IMR-90 (cell line): Measurements from ENCODE around the gene ZNFX1. TPM values are rescaled to one million over a fixed set of nuclear protein-coding genes. Genes with fewer than 3 reads are reported as not detected.
"Not testable (repeated sequence)": the region's sequence is repeated elsewhere in the genome, so short reads cannot be mapped to it uniquely, and the experiment has no call there.

ENCODE experiments used
- ATAC-seq: fragments of 200-7000 bp; cut with Tn5 transposase; 2 replicates; pipeline ENCODE4 v1.9.1; 2020; ENCODE audit warnings: low read depth, mild to moderate bottlenecking, moderate library complexity
- BruUV-seq: library from RNA; stranded (reverse); fragments of 400-500 nt; replicated peaks from 2 replicates; lab custom pipeline; 2021; lab: Mats Ljungman, UMichigan
- CTCF ChIA-PET: fragments of 300-600 bp; formaldehyde crosslinking; extraction: SDS; loops from one replicate; lab custom pipeline; 2021; ENCODE audit warnings: antibody characterized with exemption; lab: Yijun Ruan, JAX
- POLR2A ChIA-PET: fragments of 300-600 bp; sonication (Branson Sonifier 250); formaldehyde crosslinking; loops from one replicate; lab custom pipeline; 2022; ENCODE audit warnings: antibody characterized with exemption; ENCODE audit not compliant: unreplicated experiment; lab: Charles Lee
- DNase-seq: peaks from one replicate; pipeline ENCODE4 v3.0.0; 2013
- H2AFZ ChIP-seq: replicated peaks from 2 replicates; pipeline ENCODE3; 2013; ENCODE audit warnings: low read length, mild to moderate bottlenecking; ENCODE audit not compliant: poor library complexity
- H2AK5ac ChIP-seq: 2 replicates; pipeline ENCODE4 v1.6.1; 2013; ENCODE audit warnings: low read depth, low read length, inconsistent platforms
- H2AK9ac ChIP-seq: replicated peaks from 2 replicates; pipeline ENCODE3; 2013; ENCODE audit warnings: mild to moderate bottlenecking, low read depth, low read length, moderate library complexity; ENCODE audit not compliant: poor library complexity
- H2BK120ac ChIP-seq: 2 replicates; pipeline ENCODE4 v1.6.1; 2013; ENCODE audit warnings: low read depth, low read length, inconsistent platforms
- H2BK15ac ChIP-seq: 3 replicates; pipeline ENCODE4 v1.6.1; 2013; ENCODE audit warnings: low read depth, low read length, inconsistent platforms
- H2BK20ac ChIP-seq: 2 replicates; pipeline ENCODE4 v1.6.1; 2013; ENCODE audit warnings: low read depth, mild to moderate bottlenecking, inconsistent platforms, low read length, moderate library complexity
- H2BK5ac ChIP-seq: 2 replicates; pipeline ENCODE4 v1.6.1; 2013; ENCODE audit warnings: mild to moderate bottlenecking, low read depth, low read length, inconsistent platforms; ENCODE audit not compliant: poor library complexity, severe bottlenecking
- H3K14ac ChIP-seq: replicated peaks from 2 replicates; pipeline ENCODE4 v1.6.1; 2013; ENCODE audit warnings: low read depth, low read length, inconsistent platforms
- H3K18ac ChIP-seq: 2 replicates; pipeline ENCODE4 v1.6.1; 2013; ENCODE audit warnings: low read depth, low read length, control low read depth
- H3K23ac ChIP-seq: 2 replicates; pipeline ENCODE4 v1.6.1; 2013; ENCODE audit warnings: low read depth, low read length, inconsistent platforms
- H3K27ac ChIP-seq: 2 replicates; pipeline ENCODE4 v1.5.1; 2013; ENCODE audit warnings: mild to moderate bottlenecking, control low read depth, low read length; ENCODE audit not compliant: insufficient read depth
- H3K27me3 ChIP-seq: 2 replicates; pipeline ENCODE4 v1.6.1; 2013; ENCODE audit warnings: low read length; ENCODE audit not compliant: control insufficient read depth, insufficient read depth
- H3K36me3 ChIP-seq: 2 replicates; pipeline ENCODE4 v1.6.1; 2013; ENCODE audit warnings: low read length, mixed read lengths; ENCODE audit not compliant: control insufficient read depth, insufficient read depth
- H3K4ac ChIP-seq: 2 replicates; pipeline ENCODE4 v1.6.1; 2013; ENCODE audit warnings: low read depth, low read length, inconsistent platforms
- H3K4me1 ChIP-seq: 2 replicates; pipeline ENCODE4 v1.6.1; 2013; ENCODE audit warnings: low read length, mixed read lengths; ENCODE audit not compliant: control insufficient read depth, insufficient read depth
- H3K4me2 ChIP-seq: 2 replicates; pipeline ENCODE4 v1.6.1; 2013; ENCODE audit warnings: low read depth, mild to moderate bottlenecking, control low read depth, low read length, moderate library complexity
- H3K4me3 ChIP-seq: 2 replicates; pipeline ENCODE4 v1.5.1; 2013; ENCODE audit warnings: low read depth, mild to moderate bottlenecking, control low read depth, low read length, moderate library complexity; ENCODE audit not compliant: insufficient read depth
- H3K56ac ChIP-seq: 2 replicates; pipeline ENCODE4 v1.6.1; 2013; ENCODE audit warnings: low read length, inconsistent platforms; ENCODE audit not compliant: insufficient read depth; ENCODE audit errors: extremely low read depth
- H3K79me1 ChIP-seq, 2 experiments: 2 replicates each; pipeline ENCODE4 v1.6.1; 2013; ENCODE audit warnings: low read length in 2 of 2, inconsistent platforms in 1 of 2, low read depth in 1 of 2
- H3K9ac ChIP-seq: 2 replicates; pipeline ENCODE4 v1.6.1; 2013; ENCODE audit warnings: low read depth, low read length, control low read depth
- H3K9me1 ChIP-seq: 2 replicates; pipeline ENCODE4 v1.6.1; 2013; ENCODE audit warnings: low read length, inconsistent platforms; ENCODE audit not compliant: insufficient read depth
- H3K9me3 ChIP-seq: 2 replicates; pipeline ENCODE4 v1.6.1; 2013; ENCODE audit warnings: low read length; ENCODE audit not compliant: control insufficient read depth, insufficient read depth
- H4K20me1 ChIP-seq: 2 replicates; pipeline ENCODE4 v1.6.1; 2013; ENCODE audit warnings: low read length, inconsistent platforms; ENCODE audit not compliant: insufficient read depth
- H4K5ac ChIP-seq: 2 replicates; pipeline ENCODE4 v1.6.1; 2013; ENCODE audit warnings: mild to moderate bottlenecking, low read depth, low read length, control low read depth
- H4K8ac ChIP-seq, 2 experiments: 2 replicates each; pipeline ENCODE4 v1.6.1; 2013; ENCODE audit warnings: low read depth in 2 of 2, low read length in 2 of 2, control low read depth in 1 of 2, inconsistent platforms in 1 of 2
- H4K91ac ChIP-seq: 2 replicates; pipeline ENCODE4 v1.6.1; 2013; ENCODE audit warnings: low read depth, low read length, inconsistent platforms; ENCODE audit not compliant: insufficient read depth
- ELK1 ChIP-seq: fragments of 150-350 bp; IDR thresholded peaks from 2 replicates; pipeline ENCODE4 v1.6.1; 2016; ENCODE audit warnings: low read depth, mild to moderate bottlenecking, low read length, moderate library complexity, borderline replicate concordance
- WGBS, 2 experiments: methylation state at CpG; one replicate each; pipeline versions ENCODE4 v1.1.5 to v1.1.7; 2013; ENCODE audit warnings: missing lambda C conversion rate in 2 of 2; ENCODE audit not compliant: insufficient read length in 1 of 2; ENCODE audit errors: extremely low coverage in 2 of 2; 5-methylcytosine and 5-hydroxymethylcytosine counted together
- dilution Hi-C: fragments of 300-500 bp; cut with HindIII; formaldehyde crosslinking; loops from one replicate; pipeline ENCODE4 v1.14.3; 2018; ENCODE audit warnings: low sequenced_read_pairs; ENCODE audit not compliant: unreplicated experiment
- in situ Hi-C: fragments of 300-500 bp; cut with MboI; formaldehyde crosslinking; loops from 3 replicates; pipeline ENCODE4 v1.14.3; 2019; ENCODE audit warnings: low sequenced_read_pairs, inconsistent platforms, mixed read lengths
- intact Hi-C: fragments of 100-400 bp; cut with micrococcal nuclease; formaldehyde crosslinking; loops from 2 replicates; pipeline ENCODE4 v1.10.0; 2022
- polyA plus RNA-seq, 3 experiments: library from polyadenylated mRNA; depleted of rRNA; stranded (reverse); fragments of >200 nt; gene quantifications; 2 replicates each; pipeline ENCODE4 v1.2.3, GENCODE V29; 2012; ENCODE audit warnings: low replicate concordance in 1 of 3
- total RNA-seq: library from RNA; depleted of rRNA; stranded (reverse); fragments of >200 nt; gene quantifications from 2 replicates; pipeline ENCODE4 v1.2.3, GENCODE V29; 2012

Gene ZNFX1
- total and polyA plus RNA-seq, 2 of the 4 experiments (the other 2 are of a cell fraction) = 10.9 to 60.9 TPM

- TF ChIP-seq ELK1 = no peak
Observed at GRCh38 chr20:49219091-49219923, 58.5 kb downstream of the ZNFX1 start, which contains the start of gene DDX27 (continued).

GRCh38 chr20:49218739-49219090 lies 59.1 kb downstream of the ZNFX1 start:
- H3K36me3 ChIP-seq = peaks cover 13% of the 10 kb centered on the region
- dilution Hi-C loops, POLR2A ChIA-PET, H2BK120ac ChIP-seq, H3K9me3 ChIP-seq, H3K23ac ChIP-seq, H3K18ac ChIP-seq, H3K9ac ChIP-seq, BruUV-seq, H3K9me1 ChIP-seq, H3K4me3 ChIP-seq, H3K4me2 ChIP-seq, H3K4me1 ChIP-seq, H4K20me1 ChIP-seq, DNase-seq, H3K14ac ChIP-seq, ATAC-seq, H2BK20ac ChIP-seq, H3K56ac ChIP-seq, H3K27me3 ChIP-seq, H4K91ac ChIP-seq, H2BK15ac ChIP-seq: not testable (repeated sequence)
- peak overlapping the region; percentile 90 for H2AFZ ChIP-seq
- intact Hi-C loops = loop anchor here (5.0 kb wide), 1 partner anchor 576 kb away; no protein-coding TSS in a partner anchor
- H2AK5ac ChIP-seq = peak overlapping the region; percentile 94; the same call in 1 of the 2 replicates
- peak overlapping the region; percentile 11 to 68 for H4K8ac ChIP-seq
- in situ Hi-C loops = loop anchor here (5.0 kb wide), 1 partner anchor 86 kb away; no protein-coding TSS in a partner anchor
- CTCF ChIA-PET = interaction anchor here (0.5 to 1.1 kb wide), 3 partner anchors 23 to 86 kb away, joined by 3 to 4 read pairs (median 3); no protein-coding TSS in a partner anchor
- H2BK5ac ChIP-seq = peak overlapping the region; percentile 55
- 97% methylated on average over 5 of the region's 13 CpGs; no CpG with 5 or more reads in 1 of the 2 experiments for WGBS, 2 experiments
- peak overlapping the region; percentile 76 for H3K4ac ChIP-seq
- H3K27ac ChIP-seq = peak overlapping the region; percentile 18; the same call in 1 of the 2 replicates
- H3K79me1 ChIP-seq = peaks cover 8 to 28% of the 10 kb centered on the region in 2 experiments; a peak in 3 of 4 replicates
- peak overlapping the region; percentile 95 for H2AK9ac ChIP-seq
- peak overlapping the region; percentile 61 for H4K5ac ChIP-seq
